ENCODE data around the gene TREX2.

- TF ChIP-seq JUNB (IDR thresholded peaks at IDR 0.05; ENCODE audit: unreplicated experiment) (no peak), POLR2AphosphoS5 (IDR thresholded peaks at IDR 0.05; ENCODE audit: low read depth) (no peak), ZNF331 (CRISPR knock-in tag; IDR thresholded peaks at IDR 0.05; ENCODE audit: low read depth) (no peak)
- TF ChIP-seq, protein P1, sequence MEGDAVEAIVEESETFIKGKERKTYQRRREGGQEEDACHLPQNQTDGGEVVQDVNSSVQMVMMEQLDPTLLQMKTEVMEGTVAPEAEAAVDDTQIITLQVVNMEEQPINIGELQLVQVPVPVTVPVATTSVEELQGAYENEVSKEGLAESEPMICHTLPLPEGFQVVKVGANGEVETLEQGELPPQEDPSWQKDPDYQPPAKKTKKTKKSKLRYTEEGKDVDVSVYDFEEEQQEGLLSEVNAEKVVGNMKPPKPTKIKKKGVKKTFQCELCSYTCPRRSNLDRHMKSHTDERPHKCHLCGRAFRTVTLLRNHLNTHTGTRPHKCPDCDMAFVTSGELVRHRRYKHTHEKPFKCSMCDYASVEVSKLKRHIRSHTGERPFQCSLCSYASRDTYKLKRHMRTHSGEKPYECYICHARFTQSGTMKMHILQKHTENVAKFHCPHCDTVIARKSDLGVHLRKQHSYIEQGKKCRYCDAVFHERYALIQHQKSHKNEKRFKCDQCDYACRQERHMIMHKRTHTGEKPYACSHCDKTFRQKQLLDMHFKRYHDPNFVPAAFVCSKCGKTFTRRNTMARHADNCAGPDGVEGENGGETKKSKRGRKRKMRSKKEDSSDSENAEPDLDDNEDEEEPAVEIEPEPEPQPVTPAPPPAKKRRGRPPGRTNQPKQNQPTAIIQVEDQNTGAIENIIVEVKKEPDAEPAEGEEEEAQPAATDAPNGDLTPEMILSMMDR (conservative IDR thresholded peaks at IDR 0.05; ENCODE audit: low read depth in 2 of 2), result no peak
These were observed 34.4 kb downstream of the TREX2 start, which contains the start of gene ZFP92 for GRCh38 chrX:153411255-153411987.

All from GM23338 (cell line).